Nephron progenitor cell (in vitro differentiated cells): ENCODE data around the gene MISP3.

Experiments
- DNase-seq: peaks from one replicate; pipeline ENCODE4 v3.0.0; 2021
- H3K27ac Mint-ChIP-seq: 2 replicates; pipeline ENCODE4 v1.8.0; 2021; ENCODE audit warnings: mild to moderate bottlenecking, moderate library complexity, mixed read lengths
- H3K27me3 Mint-ChIP-seq: 2 replicates; pipeline ENCODE4 v1.8.0; 2021; ENCODE audit warnings: mild to moderate bottlenecking, low read depth, mixed read lengths; ENCODE audit not compliant: poor library complexity
- H3K36me3 Mint-ChIP-seq: 2 replicates; pipeline ENCODE4 v1.8.0; 2021; ENCODE audit warnings: low read depth, mixed read lengths
- H3K4me1 Mint-ChIP-seq: 2 replicates; pipeline ENCODE4 v1.8.0; 2021; ENCODE audit warnings: mixed read lengths
- H3K4me3 Mint-ChIP-seq: 2 replicates; pipeline ENCODE4 v1.8.0; 2021; ENCODE audit warnings: mild to moderate bottlenecking, moderate library complexity, mixed read lengths
- H3K9me3 Mint-ChIP-seq: 2 replicates; pipeline ENCODE4 v1.8.0; 2021; ENCODE audit warnings: mild to moderate bottlenecking, moderate library complexity, mixed read lengths
- TF ChIP-seq, protein P1 (sequence below): fragments of 200-600 bp; sonication (generic); IDR thresholded peaks from 2 replicates; pipeline ENCODE4 v1.5.0; 2021; ENCODE audit warnings: antibody characterized with exemption

The MISP3 gene

DNA sequence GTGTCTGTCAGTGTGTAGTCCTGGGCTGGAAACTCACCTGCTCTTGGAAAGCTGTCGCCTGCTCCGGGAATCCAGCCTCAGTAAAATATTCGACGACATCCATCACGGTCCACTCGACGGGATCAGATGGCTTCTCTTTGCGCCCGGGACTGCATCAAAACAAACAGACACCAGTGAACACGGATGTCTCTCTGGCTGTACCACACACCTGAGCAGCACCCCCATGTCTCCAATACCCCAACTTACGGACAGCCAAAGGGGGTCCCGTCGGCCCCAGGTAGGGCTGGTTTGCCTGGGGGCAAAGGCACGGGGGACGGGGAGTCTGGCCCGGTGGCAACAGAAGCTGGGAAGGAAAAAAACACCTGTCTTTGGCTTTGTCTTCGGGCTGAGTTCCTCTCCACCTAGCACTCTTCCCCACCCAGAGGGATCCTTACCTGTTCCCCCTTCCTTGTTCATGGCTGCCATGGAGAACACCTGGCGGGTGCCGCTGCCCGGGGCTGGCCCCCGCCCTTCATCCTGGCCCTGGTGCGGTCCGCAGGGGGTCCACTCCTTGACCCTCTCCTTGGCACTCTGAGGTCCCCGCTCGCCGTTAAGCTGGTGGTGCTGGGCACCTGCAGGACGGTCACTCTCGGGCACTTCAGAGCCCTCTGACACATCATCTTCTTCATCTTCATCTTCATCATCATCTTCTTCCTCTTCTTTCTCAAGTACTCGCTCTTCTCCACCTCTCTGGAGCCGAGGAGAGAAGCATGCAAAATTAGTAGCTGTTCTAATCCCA is 16.2 kb downstream of the MISP3 start:
- H3K27me3 Mint-ChIP-seq = peaks cover 14% of the 10 kb centered on the region
- H3K27ac Mint-ChIP-seq = peak overlapping the region; percentile 50

DNA sequence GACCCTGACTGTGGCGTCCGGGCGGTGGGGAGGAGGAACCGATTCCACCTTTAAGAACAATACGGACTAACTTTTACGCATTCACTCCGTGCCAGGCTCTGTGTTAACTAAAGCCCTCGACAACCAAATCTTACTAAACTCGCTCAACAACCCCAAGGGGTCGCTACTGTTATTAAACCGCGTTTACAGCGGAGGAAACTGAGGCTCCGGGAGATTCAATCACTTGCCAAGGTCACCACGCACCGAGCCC is 16.8 kb downstream of the MISP3 start:
- Mint-ChIP-seq H3K9me3 (peaks cover 14% of the 10 kb centered on the region), H3K36me3 (peaks cover 41% of the 10 kb centered on the region), H3K4me1 (peaks cover 35% of the 10 kb centered on the region), H3K4me3 (peak overlapping the region; percentile 87), H3K27me3 (peaks cover 14% of the 10 kb centered on the region), H3K27ac (peak overlapping the region; percentile 50)
- TF ChIP-seq, protein P1, sequence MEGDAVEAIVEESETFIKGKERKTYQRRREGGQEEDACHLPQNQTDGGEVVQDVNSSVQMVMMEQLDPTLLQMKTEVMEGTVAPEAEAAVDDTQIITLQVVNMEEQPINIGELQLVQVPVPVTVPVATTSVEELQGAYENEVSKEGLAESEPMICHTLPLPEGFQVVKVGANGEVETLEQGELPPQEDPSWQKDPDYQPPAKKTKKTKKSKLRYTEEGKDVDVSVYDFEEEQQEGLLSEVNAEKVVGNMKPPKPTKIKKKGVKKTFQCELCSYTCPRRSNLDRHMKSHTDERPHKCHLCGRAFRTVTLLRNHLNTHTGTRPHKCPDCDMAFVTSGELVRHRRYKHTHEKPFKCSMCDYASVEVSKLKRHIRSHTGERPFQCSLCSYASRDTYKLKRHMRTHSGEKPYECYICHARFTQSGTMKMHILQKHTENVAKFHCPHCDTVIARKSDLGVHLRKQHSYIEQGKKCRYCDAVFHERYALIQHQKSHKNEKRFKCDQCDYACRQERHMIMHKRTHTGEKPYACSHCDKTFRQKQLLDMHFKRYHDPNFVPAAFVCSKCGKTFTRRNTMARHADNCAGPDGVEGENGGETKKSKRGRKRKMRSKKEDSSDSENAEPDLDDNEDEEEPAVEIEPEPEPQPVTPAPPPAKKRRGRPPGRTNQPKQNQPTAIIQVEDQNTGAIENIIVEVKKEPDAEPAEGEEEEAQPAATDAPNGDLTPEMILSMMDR = no peak
- no peak for DNase-seq

More for the DNA sequence above, 16.2 kb downstream of the MISP3 start:
- Mint-ChIP-seq H3K4me1 (peaks cover 37% of the 10 kb centered on the region), H3K9me3 (peaks cover 9% of the 10 kb centered on the region), H3K4me3 (peak overlapping the region; percentile 87), H3K36me3 (peaks cover 37% of the 10 kb centered on the region)
- DNase-seq = no peak
- TF ChIP-seq, protein P1 = no peak

DNA sequence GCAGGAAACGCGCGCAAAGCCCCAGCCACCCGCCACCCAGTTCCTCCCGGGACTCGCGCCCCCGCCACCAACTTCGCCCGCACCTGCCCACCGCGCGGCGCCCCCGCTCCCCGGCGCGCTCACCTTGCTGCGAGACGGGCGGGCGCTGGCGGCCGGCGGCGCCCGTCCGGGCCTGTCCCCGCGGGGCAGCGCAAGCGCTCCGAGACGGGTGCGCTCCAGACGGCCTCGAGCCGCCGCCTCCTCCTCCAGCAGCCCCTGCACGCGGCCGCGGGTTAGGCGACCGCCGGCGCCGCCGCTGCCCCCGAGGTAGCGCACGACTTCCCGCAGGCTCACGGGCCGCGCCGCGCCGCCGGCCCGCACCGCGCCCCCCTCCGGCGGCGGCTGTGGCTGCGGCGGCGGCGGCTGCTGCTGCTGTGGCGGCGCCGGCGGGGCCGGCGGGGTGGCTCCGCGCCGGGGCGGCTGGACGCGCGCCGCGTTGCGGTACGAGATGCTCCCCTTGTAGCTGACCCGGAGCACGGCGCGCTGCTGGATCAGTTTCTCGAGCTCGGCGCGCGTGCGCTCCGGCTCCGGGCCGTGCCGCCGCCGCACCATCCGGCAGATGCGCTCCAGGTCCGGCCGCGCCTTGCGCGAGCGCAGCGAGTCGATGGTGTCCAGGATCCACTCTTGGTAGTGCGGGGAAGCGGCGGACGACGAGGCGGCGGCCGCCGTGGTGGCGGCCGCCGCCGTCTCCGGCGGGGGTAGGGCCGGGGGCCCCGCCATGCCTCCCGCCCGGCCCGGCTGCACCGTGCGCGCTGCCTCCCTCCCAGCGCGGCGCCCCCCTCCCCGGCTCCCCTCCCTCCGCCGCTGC is 17.3 kb downstream of the MISP3 start:
- peaks cover 20% of the 10 kb centered on the region for H3K9me3 Mint-ChIP-seq
- H3K4me3 Mint-ChIP-seq = peak overlapping the region; percentile 88
- H3K27me3 Mint-ChIP-seq = peaks cover 10% of the 10 kb centered on the region
- H3K4me1 Mint-ChIP-seq = peaks cover 29% of the 10 kb centered on the region
- peak; percentile 74 for DNase-seq
- TF ChIP-seq, protein P1 = no peak
- no peak overlapping the region for H3K27ac Mint-ChIP-seq
- peaks cover 47% of the 10 kb centered on the region for H3K36me3 Mint-ChIP-seq

DNA sequence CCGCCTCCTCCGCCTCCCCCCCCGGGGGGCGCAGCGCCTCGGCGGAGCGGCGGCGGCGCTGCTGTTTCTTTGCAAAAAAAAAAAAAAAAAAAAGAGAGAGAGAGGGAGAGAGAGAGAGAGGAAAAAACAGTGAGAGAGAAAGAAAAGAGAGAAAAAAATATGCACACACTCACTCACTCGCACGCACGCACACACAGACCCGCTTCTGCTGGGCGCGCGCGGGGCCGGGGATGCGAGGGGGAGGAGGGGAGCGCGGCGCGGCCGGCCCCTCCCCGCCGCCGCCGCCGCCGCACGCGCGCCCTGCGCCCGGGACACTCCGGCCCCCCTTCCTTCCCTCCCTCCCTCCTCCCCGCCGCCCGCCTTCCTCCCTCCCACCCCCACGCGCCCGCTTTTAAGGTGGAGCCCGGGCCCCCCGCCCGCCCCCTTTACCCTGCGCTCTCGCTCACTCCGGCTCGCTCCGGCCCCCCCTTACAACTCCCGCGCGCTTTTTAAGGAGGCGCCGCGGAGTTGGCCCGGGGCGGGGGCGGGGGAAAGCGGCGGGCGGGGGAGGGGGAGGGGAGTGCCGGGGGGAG is 18.0 kb downstream of the MISP3 start, which contains the start of gene SAMD1:
SAMD1 (minus strand) TSS at position 243 of the 572 bp plus-strand sequence.
- Mint-ChIP-seq H3K4me3 (peak within 1 kb of the TSS; percentile 95), H3K27me3 (peaks cover 10% of the 10 kb centered on the region), H3K4me1 (peaks cover 25% of the 10 kb centered on the region), H3K27ac (peak within 1 kb of the TSS; percentile 92), H3K9me3 (peaks cover 23% of the 10 kb centered on the region), H3K36me3 (peaks cover 49% of the 10 kb centered on the region)
- TF ChIP-seq, protein P1 = no peak
- peak; percentile 84 for DNase-seq

DNA sequence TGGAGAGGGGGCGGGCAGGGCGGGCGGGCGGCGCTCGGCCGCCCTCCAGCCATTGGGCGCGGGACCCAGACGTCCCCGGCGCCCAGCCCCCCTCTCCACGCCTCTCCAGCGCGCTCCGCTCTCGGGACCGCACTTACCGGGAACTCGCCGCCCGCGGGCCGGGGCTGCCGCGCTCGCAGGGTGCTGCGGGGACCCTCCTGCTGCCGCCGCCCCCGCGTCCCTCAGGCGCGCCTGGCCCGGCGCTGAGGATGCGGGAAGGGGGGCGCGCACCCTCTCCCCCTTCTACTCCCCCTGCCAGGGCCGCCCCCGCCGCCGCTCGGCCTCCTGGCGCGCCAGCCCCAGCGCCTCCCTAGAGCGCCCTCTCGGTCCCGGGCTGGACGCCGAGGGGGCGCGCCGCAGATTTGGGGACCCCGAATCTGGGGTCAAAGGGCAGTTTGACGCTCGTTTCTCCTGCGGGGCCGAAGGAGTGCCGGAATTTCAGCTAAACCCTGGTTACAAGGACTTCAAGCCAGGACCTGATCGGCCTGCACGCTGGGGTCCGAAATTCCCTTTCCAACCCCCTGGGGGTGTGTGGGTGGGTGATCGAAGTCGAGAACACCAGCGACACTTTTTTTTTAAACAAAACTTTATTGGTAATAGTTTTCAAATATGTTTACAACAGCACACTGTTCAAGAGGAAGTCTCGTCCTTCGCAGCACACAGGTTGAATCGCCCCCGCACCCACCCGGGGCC is 18.7 kb downstream of the MISP3 start:
- Mint-ChIP-seq H3K36me3 (peaks cover 50% of the 10 kb centered on the region), H3K9me3 (peaks cover 23% of the 10 kb centered on the region), H3K4me3 (peak overlapping the region; percentile 95), H3K27me3 (peaks cover 10% of the 10 kb centered on the region), H3K4me1 (peaks cover 25% of the 10 kb centered on the region), H3K27ac (peak overlapping the region; percentile 92)
- TF ChIP-seq, protein P1 = no peak
- peak; percentile 79 for DNase-seq
